Activated T-cell treated with anti-CD3 and anti-CD28 coated beads, Interleukin-2, amount 50 U/mL, for 72 hours (primary cell): Measurements from ENCODE around the gene TEX51. TPM values are rescaled to one million over a fixed set of nuclear protein-coding genes. Genes with fewer than 3 reads are reported as not detected.

Experiments used
- ATAC-seq, 2 donors: fragments of 150-1000 bp; cut with Tn5 transposase; replicated peaks in 1 of 2; 2 replicates each; pipeline ENCODE4 v1.10.0; 2021; ENCODE audit warnings: moderate library complexity in 2 of 2, mild to moderate bottlenecking in 1 of 2
- DNase-seq, 2 donors: peaks; one replicate each; pipeline ENCODE4 v3.0.0; 2021 to 2022; ENCODE audit warnings: mixed read lengths in 1 of 2
- H3K27ac Mint-ChIP-seq: one replicate; pipeline ENCODE4 v1.8.0; 2022; ENCODE audit warnings: mild to moderate bottlenecking, moderate library complexity, mixed read lengths
- H3K27me3 Mint-ChIP-seq: one replicate; pipeline ENCODE4 v1.8.0; 2022; ENCODE audit warnings: low read depth, mixed read lengths
- H3K36me3 Mint-ChIP-seq, 2 donors: one replicate each; pipeline ENCODE4 v1.8.0; 2022; ENCODE audit warnings: mixed read lengths in 2 of 2, mild to moderate bottlenecking in 1 of 2; ENCODE audit not compliant: insufficient read depth in 2 of 2
- H3K4me1 Mint-ChIP-seq: one replicate; pipeline ENCODE4 v1.8.0; 2022; ENCODE audit warnings: low read depth, mixed read lengths
- H3K4me3 Mint-ChIP-seq, 2 donors: one replicate each; pipeline ENCODE4 v1.8.0; 2022; ENCODE audit warnings: mild to moderate bottlenecking in 2 of 2, mixed read lengths in 2 of 2, moderate library complexity in 2 of 2
- H3K9me3 Mint-ChIP-seq, 2 donors: one replicate each; pipeline ENCODE4 v1.8.0; 2022; ENCODE audit warnings: mixed read lengths in 2 of 2
- total RNA-seq, 2 donors: library from RNA; stranded (reverse); gene quantifications; one replicate each; pipeline ENCODE4 v1.2.3, GENCODE V29; 2022

The TEX51 gene
- total RNA-seq, 2 donors from 2014 or later = not detected

DNA sequence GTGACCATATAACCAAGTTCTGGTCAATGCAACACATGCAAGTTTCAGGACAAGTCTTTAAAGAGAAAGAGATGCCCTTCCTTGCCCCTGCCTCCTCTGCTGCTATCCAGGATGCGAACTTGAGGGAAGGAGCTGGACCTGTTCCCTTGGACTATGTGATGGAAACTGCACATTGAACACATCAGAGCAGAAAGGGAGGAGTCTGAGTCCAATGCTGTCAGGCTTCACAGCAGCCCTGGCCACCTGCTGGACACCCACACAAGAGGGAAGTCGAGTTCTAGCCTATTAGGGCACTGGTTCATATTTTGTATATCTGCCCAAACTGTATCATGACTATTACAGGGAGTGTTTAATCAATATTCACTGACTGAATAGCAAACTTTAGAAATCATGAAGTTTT, 38.3 kb upstream of the TEX51 start:
- Mint-ChIP-seq H3K4me1 (no peaks in the 10 kb centered on the region), H3K27ac (no peak overlapping the region), H3K36me3 (no peaks in the 10 kb centered on the region), H3K27me3 (peaks cover 10% of the 10 kb centered on the region), H3K9me3 (no peaks in the 10 kb centered on the region), H3K4me3 (no peak overlapping the region)
- no peak for DNase-seq
- no peak for ATAC-seq

DNA sequence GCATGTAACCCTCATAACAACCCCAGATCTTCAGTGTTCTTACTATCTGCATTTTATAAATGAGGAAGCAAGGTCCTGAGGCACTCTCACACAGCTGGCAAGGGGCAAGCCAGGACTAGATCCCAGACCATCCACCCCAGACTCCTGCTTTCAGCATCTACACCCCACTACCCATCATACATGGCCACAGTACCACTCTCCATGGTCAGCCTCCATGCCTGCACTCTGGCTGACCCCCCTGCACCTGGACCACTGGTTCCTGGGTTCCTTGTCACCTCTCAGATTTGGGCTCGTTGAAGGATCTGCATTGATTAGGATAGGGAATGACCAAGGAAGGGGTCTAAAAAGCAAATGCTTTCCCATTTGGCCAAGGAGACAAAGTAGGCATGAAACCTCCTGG, 36.0 kb upstream of the TEX51 start:
- Mint-ChIP-seq H3K9me3 (peaks cover 0 to 2% of the 10 kb centered on the region in 2 donors), H3K27me3 (peaks cover 10% of the 10 kb centered on the region)

DNA sequence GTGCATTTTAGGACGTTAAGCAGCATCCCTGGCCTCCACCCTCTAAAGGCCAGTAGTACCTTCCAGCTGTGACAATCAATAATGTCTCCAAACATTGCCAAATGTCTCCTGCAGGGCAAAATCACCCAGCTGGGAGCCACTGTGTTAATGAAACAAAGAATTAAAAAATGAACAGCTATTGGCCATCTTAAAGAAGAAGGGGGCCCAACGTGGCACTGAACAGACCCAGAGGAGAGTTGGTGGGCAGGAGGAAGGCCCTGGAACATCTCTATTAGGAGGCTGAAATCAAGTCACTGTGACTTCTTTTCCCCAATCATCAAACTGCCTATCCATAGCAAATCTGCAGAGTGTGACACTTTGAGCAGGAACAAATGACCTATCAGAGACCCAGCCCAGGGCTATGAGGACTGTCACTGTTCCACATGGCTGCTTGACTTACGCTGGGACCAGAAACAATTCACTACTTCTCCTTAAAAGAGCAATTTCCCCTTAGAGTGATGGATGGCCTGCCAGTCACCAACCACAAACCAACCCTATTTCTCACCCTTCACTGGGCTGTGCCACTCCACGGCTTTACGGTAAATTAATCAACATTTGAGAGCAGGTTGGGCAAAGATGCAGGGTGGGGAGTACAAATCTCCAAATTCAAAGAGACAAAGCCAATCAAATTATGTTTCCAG, 35.2 kb upstream of the TEX51 start:
- no peak overlapping the region for H3K27ac Mint-ChIP-seq
- DNase-seq (no peak), ATAC-seq (no peak)
- H3K4me1 Mint-ChIP-seq = no peaks in the 10 kb centered on the region
- peaks cover 0 to 2% of the 10 kb centered on the region in 2 donors for H3K9me3 Mint-ChIP-seq
- H3K4me3 Mint-ChIP-seq = no peak overlapping the region
- peaks cover 10% of the 10 kb centered on the region for H3K27me3 Mint-ChIP-seq
- H3K36me3 Mint-ChIP-seq = peaks cover 0 to 4% of the 10 kb centered on the region in 2 donors

More for the DNA sequence above, 36.0 kb upstream of the TEX51 start:
- no peak for DNase-seq
- Mint-ChIP-seq H3K27ac (no peak overlapping the region), H3K4me1 (no peaks in the 10 kb centered on the region), H3K36me3 (peaks cover 0 to 4% of the 10 kb centered on the region in 2 donors), H3K4me3 (no peak overlapping the region)
- no peak for ATAC-seq

DNA sequence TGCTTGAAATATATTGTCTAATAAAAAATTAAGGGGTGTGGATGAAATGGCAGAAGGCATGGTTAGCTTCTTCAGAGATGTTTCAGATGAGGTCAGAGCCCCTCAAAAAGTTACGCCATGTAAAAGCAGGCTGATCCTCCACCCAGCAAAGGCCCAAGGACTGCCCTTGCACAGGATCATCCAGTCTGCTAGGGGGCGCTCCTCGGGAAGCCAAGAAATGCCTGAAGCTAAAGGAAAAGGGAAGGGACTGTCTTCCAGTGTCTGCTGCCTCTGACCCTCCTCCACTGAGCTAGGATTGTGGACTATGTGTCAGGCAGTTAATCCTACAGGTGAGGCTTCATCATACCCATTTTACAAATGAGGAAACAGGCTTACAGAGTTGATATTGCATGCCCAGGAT, 33.8 kb upstream of the TEX51 start:
- no peaks in the 10 kb centered on the region for H3K4me1 Mint-ChIP-seq
- DNase-seq = no peak
- peaks cover 10% of the 10 kb centered on the region for H3K27me3 Mint-ChIP-seq
- peaks cover 0 to 4% of the 10 kb centered on the region in 2 donors for H3K36me3 Mint-ChIP-seq
- H3K4me3 Mint-ChIP-seq = no peak overlapping the region
- no peak overlapping the region for H3K27ac Mint-ChIP-seq
- no peak for ATAC-seq
- H3K9me3 Mint-ChIP-seq = peaks cover 0 to 2% of the 10 kb centered on the region in 2 donors

DNA sequence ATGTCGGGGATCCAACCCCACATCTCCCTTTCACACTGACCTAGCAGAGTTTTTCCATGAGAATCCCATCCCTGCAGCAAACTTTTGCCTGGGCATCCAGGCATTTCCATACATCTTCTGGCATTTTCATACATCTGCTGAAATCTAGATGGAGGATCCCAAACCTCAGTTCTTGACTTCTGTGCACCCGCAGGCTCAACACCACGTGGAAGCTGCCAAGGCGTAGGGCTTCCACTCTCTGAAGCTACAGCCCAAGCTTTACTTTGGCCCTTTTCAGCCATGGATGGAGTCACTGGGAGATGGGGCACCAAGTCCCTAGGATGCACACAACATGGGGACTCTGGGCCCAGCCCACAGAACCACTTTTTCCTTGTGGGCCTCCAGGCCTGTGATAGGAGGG, 32.2 kb upstream of the TEX51 start:
- Mint-ChIP-seq H3K36me3 (peaks cover 0 to 4% of the 10 kb centered on the region in 2 donors), H3K27ac (no peak overlapping the region), H3K9me3 (peaks cover 0 to 2% of the 10 kb centered on the region in 2 donors), H3K4me3 (no peak overlapping the region), H3K27me3 (peaks cover 10% of the 10 kb centered on the region), H3K4me1 (no peaks in the 10 kb centered on the region)
- ATAC-seq (no peak), DNase-seq (no peak)

DNA sequence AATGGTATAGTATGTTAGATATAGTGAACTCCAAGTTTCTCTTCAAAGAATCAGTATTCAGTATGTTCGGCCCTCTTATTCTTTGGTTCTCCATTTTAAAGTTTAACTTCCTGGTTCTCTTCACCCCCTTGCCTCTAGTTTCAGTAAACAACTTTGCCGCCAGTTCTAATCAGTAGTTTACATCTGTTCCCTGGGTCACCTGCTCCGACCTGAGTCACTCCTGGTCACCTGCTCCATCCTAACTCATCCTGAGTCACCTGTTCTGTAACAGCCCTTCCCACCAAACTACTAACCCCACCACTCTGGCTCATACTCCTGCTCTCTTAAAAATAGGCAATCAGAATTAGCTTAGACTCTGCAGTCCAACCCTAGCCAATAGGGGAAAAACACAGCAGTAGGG, 23.7 kb upstream of the TEX51 start:
- no peak overlapping the region for H3K4me3 Mint-ChIP-seq
- no peaks in the 10 kb centered on the region for H3K27me3 Mint-ChIP-seq
- no peak overlapping the region for H3K27ac Mint-ChIP-seq
- H3K36me3 Mint-ChIP-seq = peaks cover 3 to 6% of the 10 kb centered on the region in 2 donors
- DNase-seq (no peak), ATAC-seq (no peak)
- H3K9me3 Mint-ChIP-seq = peaks cover 8% of the 10 kb centered on the region in 2 donors
- no peaks in the 10 kb centered on the region for H3K4me1 Mint-ChIP-seq

DNA sequence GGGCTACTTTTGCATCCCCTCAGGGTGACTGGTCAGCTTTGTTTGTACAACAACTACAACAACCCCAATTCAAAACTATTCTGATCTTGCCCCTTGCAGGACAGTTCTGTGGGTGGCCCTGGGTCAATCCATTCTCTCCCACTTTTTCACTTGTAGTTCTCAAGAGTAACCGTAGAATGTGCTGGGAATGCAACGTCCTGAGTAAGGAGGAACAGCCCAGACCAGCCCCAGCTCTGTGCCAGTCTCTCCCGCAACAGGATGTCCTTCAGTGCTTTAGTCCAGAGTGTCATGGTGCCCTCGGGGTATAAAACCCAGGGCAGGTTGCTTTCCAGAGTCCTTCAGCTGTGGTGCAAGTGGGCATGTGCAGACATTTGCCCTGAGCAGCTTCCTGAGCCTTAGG, 22.1 kb upstream of the TEX51 start:
- peaks cover 8% of the 10 kb centered on the region in 2 donors for H3K9me3 Mint-ChIP-seq
- H3K4me1 Mint-ChIP-seq = no peaks in the 10 kb centered on the region
- ATAC-seq (no peak), DNase-seq (no peak)
- peaks cover 3 to 6% of the 10 kb centered on the region in 2 donors for H3K36me3 Mint-ChIP-seq
- H3K4me3 Mint-ChIP-seq = no peak overlapping the region
- no peaks in the 10 kb centered on the region for H3K27me3 Mint-ChIP-seq
- no peak overlapping the region for H3K27ac Mint-ChIP-seq

GRCh38 chr2:126877041-126877440, 21.6 kb upstream of the TEX51 start:
- H3K27ac Mint-ChIP-seq = no peak overlapping the region
- ATAC-seq (no peak), DNase-seq (no peak)
- peaks cover 8% of the 10 kb centered on the region in 2 donors for H3K9me3 Mint-ChIP-seq
- H3K36me3 Mint-ChIP-seq = peaks cover 3 to 6% of the 10 kb centered on the region in 2 donors
- H3K4me3 Mint-ChIP-seq = no peak overlapping the region
- H3K4me1 Mint-ChIP-seq = no peaks in the 10 kb centered on the region
- no peaks in the 10 kb centered on the region for H3K27me3 Mint-ChIP-seq

DNA sequence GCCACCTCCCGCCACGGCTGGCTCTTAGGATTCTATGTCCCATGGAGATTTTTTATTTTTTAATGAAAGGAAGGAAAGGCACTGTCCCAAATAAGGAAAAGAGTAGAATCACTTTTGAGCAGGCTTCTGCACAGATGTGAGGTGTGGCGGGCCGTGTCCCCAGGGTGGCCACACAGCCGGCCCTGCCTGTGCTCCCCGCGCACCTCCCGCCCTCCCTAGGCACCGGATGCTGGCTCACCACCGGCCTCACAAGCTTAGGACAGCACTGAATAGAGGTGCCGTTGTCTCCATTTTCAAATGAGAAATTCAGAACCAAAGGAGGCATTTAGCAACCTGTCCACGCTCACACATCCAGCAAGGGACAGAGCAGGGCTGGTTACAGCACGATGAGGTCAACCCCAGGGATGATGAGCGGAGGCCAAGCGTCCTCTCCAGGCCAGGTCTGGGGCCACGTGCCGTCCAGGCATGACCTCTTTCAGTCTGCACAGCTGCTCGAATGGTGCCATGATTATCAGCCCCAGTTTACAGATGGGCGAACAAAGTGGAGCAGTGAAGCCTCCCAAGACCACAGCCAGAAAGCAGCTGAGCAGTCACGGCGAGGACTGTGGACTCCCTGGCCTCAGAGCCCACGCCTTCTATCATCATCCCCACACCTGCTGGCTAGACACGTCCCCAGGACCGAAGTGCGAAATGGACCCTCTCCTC, 20.7 kb upstream of the TEX51 start:
- H3K36me3 Mint-ChIP-seq = peaks cover 3 to 6% of the 10 kb centered on the region in 2 donors
- peaks cover 8% of the 10 kb centered on the region in 2 donors for H3K9me3 Mint-ChIP-seq
- H3K4me3 Mint-ChIP-seq = no peak overlapping the region
- no peaks in the 10 kb centered on the region for H3K27me3 Mint-ChIP-seq
- no peaks in the 10 kb centered on the region for H3K4me1 Mint-ChIP-seq
- no peak overlapping the region for H3K27ac Mint-ChIP-seq
- DNase-seq (no peak), ATAC-seq (no peak)

DNA sequence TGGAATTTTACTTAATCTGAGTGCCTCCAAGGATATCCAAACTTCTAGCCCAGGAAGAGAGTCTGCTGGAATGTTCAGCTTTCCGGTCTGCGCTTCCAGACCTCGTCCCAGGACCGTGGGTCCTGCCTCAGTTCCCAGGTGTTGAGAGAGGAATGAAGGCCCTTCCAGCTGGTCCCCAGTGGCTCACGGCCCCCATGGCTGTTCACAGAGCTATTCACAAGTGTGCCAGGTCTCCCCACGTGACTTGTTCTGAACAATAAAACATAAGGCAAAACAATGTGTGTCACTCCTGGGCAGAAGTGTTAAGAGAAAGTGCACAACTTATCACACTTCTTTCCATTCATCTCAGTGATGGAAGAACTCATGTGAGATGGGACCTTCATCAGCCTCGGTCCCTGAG, 20.1 kb upstream of the TEX51 start:
- Mint-ChIP-seq H3K4me3 (no peak overlapping the region), H3K27me3 (no peaks in the 10 kb centered on the region), H3K4me1 (no peaks in the 10 kb centered on the region), H3K36me3 (peaks cover 3 to 6% of the 10 kb centered on the region in 2 donors), H3K27ac (no peak overlapping the region), H3K9me3 (peaks cover 8% of the 10 kb centered on the region in 2 donors)
- DNase-seq (no peak), ATAC-seq (no peak)

GRCh38 chr2:126879348-126880298, 19.1 kb upstream of the TEX51 start:
- Mint-ChIP-seq H3K27me3 (no peaks in the 10 kb centered on the region), H3K36me3 (peaks cover 3 to 6% of the 10 kb centered on the region in 2 donors), H3K27ac (no peak overlapping the region), H3K4me3 (no peak overlapping the region), H3K9me3 (peaks cover 8% of the 10 kb centered on the region in 2 donors), H3K4me1 (no peaks in the 10 kb centered on the region)
- no peak for DNase-seq
- no peak for ATAC-seq

DNA sequence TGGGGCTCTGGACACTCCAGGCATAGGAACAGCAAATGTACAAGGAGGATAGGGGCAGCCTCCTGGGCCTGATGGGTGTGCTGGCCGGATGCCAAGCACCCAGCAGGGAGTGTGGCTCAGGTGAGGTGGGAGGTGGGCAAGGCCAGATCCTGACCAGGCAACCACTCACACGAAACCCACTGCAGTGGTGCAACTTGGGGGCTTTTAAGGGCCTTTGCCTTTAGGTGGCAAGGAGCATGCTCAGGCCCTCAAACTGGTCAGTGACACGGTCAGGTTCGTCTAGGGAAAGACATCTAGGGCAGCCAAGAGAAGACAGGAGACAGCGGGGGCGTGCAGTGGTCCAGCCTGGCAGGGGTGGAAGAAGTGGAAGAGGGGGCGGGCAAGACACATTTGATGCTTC, 18.4 kb upstream of the TEX51 start:
- no peak overlapping the region for H3K27ac Mint-ChIP-seq
- DNase-seq (no peak), ATAC-seq (no peak)
- no peaks in the 10 kb centered on the region for H3K4me1 Mint-ChIP-seq
- no peak overlapping the region for H3K4me3 Mint-ChIP-seq
- H3K36me3 Mint-ChIP-seq = peaks cover 0 to 2% of the 10 kb centered on the region in 2 donors
- H3K27me3 Mint-ChIP-seq = no peaks in the 10 kb centered on the region
- H3K9me3 Mint-ChIP-seq = peaks cover 4 to 5% of the 10 kb centered on the region in 2 donors

GRCh38 chr2:126880817-126881216, 17.9 kb upstream of the TEX51 start:
- Mint-ChIP-seq H3K27me3 (no peaks in the 10 kb centered on the region), H3K4me3 (no peak overlapping the region), H3K4me1 (no peaks in the 10 kb centered on the region), H3K27ac (no peak overlapping the region), H3K36me3 (no peaks in the 10 kb centered on the region), H3K9me3 (no peaks in the 10 kb centered on the region)
- ATAC-seq = no peak
- DNase-seq = no peak
